Fibroblast of lung (primary cell): ENCODE measurements around the gene ARL16.

Experiments used
- CTCF ChIP-seq, 2 donors: IDR thresholded peaks in 1 of 2; conservative IDR thresholded peaks in 1 of 2; 1 replicate in 1 of 2; 2 replicates in 1 of 2; pipeline ENCODE4 v1.5.1; 2011 to 2012; ENCODE audit warnings: low read length in 2 of 2, control low read depth in 1 of 2, inconsistent platforms in 1 of 2, low read depth in 1 of 2, mild to moderate bottlenecking in 1 of 2
- EZH2 ChIP-seq: IDR thresholded peaks from 2 replicates; pipeline ENCODE4 v1.5.1; 2012; ENCODE audit warnings: low read length, control low read depth, mild to moderate bottlenecking; ENCODE audit errors: missing control alignments

- TF ChIP-seq CTCF (conservative IDR thresholded peaks at IDR 0.05 in 1 of 2, IDR thresholded peaks at IDR 0.05 in 1 of 2; ENCODE audit: low read depth in 1 of 2, low read length in 2 of 2) (no peak), EZH2 (no peak)
Measured at GRCh38 chr17:81672954-81673353, 10.6 kb downstream of the ARL16 start.
